ENCODE data around the gene TXNDC12.
A peak's percentile ranks its signal among the peaks of the same experiment; 100 is the strongest.
"Not testable (repeated sequence)": the region's sequence is repeated elsewhere in the genome, so short reads cannot be mapped to it uniquely, and the experiment has no call there.

The TXNDC12 gene

DNA sequence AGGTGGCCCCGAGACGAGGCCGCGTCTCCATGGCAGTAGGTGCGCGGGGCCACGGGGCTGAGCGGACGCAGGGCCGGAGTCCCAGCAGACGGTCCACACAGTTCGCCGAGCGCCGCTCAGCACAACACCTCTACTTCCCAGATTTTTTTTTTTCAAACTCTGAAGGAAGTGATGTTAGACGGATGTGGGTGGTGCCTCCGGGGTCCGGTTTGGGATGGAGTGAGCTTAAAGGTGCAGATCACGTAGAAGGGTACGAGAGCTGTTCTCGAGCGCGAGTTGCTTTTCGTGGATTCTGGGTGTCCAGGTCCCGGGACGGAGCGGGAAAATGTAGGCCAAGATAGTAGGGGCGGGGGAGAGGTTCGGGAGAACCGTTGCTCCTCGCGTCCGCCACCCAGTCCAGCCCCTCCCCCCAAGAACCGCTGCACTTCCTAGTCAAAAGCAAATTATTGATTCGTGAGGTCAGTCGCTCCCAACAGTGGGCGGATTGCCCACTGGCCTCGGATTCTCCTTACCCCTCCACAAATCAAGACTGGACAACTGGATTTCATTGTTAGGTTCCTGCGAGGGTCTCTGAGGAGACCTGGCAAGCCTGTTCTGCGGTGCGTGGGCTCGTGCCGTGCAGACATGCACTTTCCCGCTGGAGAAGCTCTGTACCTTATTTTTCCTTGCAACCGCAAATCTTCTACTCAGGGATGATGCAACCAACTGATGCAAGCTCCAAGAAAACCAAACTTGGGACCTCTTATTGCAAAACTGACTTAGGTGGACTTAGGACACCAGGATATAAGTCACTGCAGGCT lies at the start of gene TXNDC12:
TSS of gene TXNDC12 (minus strand) at position 126 of the 800 bp plus-strand sequence. CDS start at position 31, 95 bp downstream.
- peak within 1 kb of the TSS; percentile 89 for H3K4me3 ChIP-seq (ENCODE audit: control insufficient read depth, low read depth, low read length)
- TF ChIP-seq, protein P1, sequence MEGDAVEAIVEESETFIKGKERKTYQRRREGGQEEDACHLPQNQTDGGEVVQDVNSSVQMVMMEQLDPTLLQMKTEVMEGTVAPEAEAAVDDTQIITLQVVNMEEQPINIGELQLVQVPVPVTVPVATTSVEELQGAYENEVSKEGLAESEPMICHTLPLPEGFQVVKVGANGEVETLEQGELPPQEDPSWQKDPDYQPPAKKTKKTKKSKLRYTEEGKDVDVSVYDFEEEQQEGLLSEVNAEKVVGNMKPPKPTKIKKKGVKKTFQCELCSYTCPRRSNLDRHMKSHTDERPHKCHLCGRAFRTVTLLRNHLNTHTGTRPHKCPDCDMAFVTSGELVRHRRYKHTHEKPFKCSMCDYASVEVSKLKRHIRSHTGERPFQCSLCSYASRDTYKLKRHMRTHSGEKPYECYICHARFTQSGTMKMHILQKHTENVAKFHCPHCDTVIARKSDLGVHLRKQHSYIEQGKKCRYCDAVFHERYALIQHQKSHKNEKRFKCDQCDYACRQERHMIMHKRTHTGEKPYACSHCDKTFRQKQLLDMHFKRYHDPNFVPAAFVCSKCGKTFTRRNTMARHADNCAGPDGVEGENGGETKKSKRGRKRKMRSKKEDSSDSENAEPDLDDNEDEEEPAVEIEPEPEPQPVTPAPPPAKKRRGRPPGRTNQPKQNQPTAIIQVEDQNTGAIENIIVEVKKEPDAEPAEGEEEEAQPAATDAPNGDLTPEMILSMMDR (IDR thresholded peaks at IDR 0.05; ENCODE audit: control insufficient read depth, insufficient read depth, low read depth, low read length, missing control alignments) = no peak
- DNase-seq (ENCODE audit: low read depth) = peak; percentile 90

DNA sequence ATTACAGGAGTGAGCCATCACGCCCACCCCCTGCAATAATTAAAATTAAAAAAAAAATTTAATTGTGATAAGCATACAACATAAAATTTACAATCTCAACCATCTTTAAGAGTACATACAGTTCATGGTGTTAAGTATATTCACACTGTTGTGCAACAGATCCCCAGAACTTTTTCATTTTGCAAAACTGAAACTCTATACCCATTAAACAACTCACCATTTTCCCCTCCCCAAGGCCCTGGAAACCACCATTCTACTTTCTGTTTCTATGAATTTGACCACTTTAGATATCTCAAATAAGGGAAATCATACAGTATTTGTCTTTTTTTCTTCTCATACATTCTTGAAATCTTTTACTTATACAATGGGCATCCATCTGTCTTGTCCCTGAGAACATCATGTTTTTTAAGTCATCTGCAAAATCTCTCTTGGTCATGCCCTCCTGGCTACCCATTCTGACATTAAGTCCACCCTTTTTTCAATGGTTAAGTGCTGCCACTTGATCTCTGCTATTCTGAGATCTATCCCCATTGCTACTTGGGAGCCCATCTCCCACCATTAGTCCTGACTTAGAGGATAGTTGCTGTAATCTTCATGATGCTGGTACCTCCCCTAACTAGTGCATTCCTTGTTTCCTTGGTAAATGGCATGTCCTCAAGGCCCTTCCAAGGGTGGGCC lies 47.5 kb upstream of the TXNDC12 start:
- TF ChIP-seq, protein P1 (IDR thresholded peaks at IDR 0.05; ENCODE audit: control insufficient read depth, insufficient read depth, low read depth, low read length, missing control alignments) = no peak
- no peak for DNase-seq (ENCODE audit: low read depth)
- no peak overlapping the region for H3K4me3 ChIP-seq (ENCODE audit: control insufficient read depth, low read depth, low read length)

DNA sequence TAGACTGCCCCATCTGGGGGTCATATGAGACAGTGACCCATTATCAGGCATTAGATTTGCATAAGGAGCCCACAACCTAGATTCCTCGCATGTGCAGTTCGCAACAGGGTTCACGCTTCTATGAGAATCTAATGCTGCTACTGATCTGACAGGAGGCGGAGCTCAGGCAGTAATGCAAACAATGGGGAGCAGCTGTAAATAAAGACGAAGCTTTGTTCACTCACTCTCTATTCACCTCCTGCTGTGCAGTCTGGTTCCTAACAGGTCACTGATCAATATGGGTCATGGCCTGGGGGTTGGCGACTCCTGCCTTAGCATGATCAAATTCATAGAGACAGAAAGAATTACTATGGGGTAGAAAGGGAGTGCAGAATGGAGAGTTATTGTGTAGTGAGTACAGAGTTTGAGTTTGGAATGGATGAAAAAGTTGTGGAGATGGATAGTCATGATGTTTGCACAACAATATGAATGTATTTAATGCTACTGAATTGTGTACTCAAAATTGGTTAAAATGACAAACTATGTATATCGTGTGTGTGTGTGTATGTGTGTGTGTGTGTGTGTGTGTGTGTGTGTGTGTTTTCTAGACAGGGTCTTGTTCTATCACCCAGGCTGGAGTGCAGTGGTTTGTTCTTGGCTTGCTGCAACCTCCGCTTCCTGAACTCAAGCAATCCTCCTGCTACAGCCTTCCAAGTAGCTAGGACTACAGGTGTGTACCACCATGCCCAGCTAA lies 43.3 kb upstream of the TXNDC12 start:
- TF ChIP-seq, protein P1 (IDR thresholded peaks at IDR 0.05; ENCODE audit: control insufficient read depth, insufficient read depth, low read depth, low read length, missing control alignments) = no peak
- no peak for DNase-seq (ENCODE audit: low read depth)
- no peak overlapping the region for H3K4me3 ChIP-seq (ENCODE audit: control insufficient read depth, low read depth, low read length)

DNA sequence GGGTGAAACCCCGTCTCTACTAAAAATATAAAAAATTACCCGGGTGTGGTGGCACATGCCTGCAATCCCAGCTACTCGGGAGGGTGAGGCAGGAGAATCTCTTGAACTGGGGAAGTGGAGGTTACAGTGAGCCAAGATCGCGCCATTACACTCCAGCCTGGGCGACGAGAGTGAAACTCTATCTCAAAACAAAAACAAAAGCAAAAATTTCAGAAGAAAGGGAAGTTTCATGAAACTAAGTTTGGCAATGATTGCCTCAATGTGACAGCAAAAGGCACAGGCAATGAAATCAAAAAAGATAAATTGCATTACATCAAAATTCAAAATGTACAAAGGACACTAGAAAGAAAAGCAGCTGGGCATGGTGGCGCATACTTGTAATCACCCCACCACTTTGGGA lies 41.2 kb upstream of the TXNDC12 start:
- no peak for DNase-seq (ENCODE audit: low read depth)
- TF ChIP-seq, protein P1 (IDR thresholded peaks at IDR 0.05; ENCODE audit: control insufficient read depth, insufficient read depth, low read depth, low read length, missing control alignments) = no peak
- H3K4me3 ChIP-seq (ENCODE audit: control insufficient read depth, low read depth, low read length) = no peak overlapping the region

DNA sequence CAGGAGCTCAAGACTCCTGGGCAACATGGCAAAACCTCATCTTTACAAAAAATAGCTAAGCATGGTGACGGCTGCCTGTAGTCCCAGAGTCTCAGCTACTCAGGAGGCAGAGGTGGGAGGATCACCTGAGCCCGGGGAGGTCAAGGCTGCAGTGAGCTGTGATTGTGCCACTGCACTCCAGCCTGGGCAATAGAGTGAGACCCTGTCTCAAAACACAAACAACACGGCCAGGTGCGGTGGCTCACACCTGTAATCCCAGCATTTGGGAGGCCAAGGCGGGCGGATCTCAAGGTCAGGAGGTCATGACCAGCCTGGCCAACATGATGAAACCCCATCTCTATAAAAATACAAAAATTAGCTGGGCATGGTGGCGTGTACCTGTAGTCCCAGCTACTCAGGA lies 39.3 kb upstream of the TXNDC12 start:
- not testable (repeated sequence) for H3K4me3 ChIP-seq (ENCODE audit: control insufficient read depth, low read depth, low read length); DNase-seq (ENCODE audit: low read depth)

DNA sequence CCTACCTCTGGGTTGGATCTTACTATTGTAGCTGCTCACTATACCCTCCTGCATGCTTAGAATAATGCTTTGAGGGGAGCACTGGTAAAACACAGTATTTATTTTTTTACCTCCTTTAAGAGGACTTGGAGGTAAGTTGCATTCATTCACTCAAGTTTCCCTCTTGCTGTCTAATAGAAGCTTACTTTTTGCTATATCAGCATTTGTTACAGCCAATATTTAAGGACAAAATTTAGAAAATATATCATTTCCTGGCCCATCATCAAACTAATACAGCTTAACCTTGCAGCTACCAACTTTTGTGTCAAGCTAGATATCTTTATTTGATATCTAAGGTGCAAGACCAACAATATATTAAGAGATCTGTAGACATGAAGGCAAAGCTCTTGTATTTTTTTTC lies 32.9 kb upstream of the TXNDC12 start:
- not testable (repeated sequence) for DNase-seq (ENCODE audit: low read depth); H3K4me3 ChIP-seq (ENCODE audit: control insufficient read depth, low read depth, low read length)

DNA sequence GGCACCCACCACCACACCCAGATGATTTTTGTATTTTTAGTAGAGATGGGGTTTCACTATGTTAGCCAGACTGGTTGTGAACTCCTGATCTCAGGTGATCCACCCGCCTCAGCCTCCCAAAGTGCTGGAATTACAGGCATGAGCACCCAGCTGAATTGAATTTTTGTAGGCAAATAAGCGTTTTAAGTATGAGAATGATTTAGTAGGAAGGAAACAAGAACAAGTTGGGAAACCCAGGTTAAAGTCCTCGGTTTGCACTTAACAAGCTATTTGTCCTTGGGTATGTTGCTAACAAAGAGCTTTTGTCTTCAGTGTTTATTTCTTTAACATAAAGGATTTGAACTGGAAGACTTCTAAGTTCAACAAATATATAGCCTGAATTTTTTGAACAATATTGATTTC lies 25.0 kb upstream of the TXNDC12 start:
- H3K4me3 ChIP-seq (ENCODE audit: control insufficient read depth, low read depth, low read length) = no peak overlapping the region
- TF ChIP-seq, protein P1 (IDR thresholded peaks at IDR 0.05; ENCODE audit: control insufficient read depth, insufficient read depth, low read depth, low read length, missing control alignments) = no peak
- no peak for DNase-seq (ENCODE audit: low read depth)

DNA sequence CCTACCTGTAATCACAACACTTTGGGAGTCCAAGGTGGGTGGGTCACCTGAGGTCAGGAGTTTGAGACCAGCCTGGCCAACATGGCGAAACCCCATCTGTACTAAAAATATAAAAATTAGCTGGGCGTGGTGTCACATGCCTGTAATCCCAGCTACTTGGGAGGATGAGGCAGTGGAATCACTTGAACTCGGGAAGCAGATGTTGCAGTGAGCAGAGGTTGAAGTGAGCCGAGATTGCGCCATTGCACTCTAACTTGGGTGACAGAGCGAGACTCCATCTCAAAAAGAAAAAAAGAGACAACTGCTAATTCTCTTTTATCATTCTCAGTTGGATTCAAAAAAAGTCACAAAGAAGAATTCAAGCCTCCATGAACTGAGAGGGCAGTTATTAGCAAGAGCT lies 22.3 kb upstream of the TXNDC12 start:
- DNase-seq (ENCODE audit: low read depth); H3K4me3 ChIP-seq (ENCODE audit: control insufficient read depth, low read depth, low read length): not testable (repeated sequence)

Data from AG09309 (cell line).